ENCODE results near the gene PDX1. TPM values are rescaled to one million over a fixed set of nuclear protein-coding genes. Genes with fewer than 3 reads are reported as not detected.

Gene PDX1
- total RNA-seq, 2 experiments from 2014 or later = not detected

- POLR2A ChIA-PET = interaction anchor here (0.6 kb wide), 3 partner anchors 139 to 1249 kb away, joined by 3 to 6 read pairs (median 4); no protein-coding TSS in a partner anchor
- Histone ChIP-seq H3K4me1 (ENCODE audit: insufficient read depth, low read length, poor library complexity, severe bottlenecking) (no peaks in the 10 kb centered on the region), H3K79me2 (ENCODE audit: insufficient read depth, low read depth, low read length) (no peaks in the 10 kb centered on the region), H3K9me2 (ENCODE audit: insufficient read depth, low read length) (no peaks in the 10 kb centered on the region), H3K9me3 (ENCODE audit: low read length) (no peaks in the 10 kb centered on the region), H3K4me2 (ENCODE audit: low read length) (no peak overlapping the region), H4K20me1 (ENCODE audit: insufficient read depth, low read length) (no peaks in the 10 kb centered on the region), H3K27ac (ENCODE audit: low read depth, low read length, poor library complexity, severe bottlenecking) (no peak overlapping the region), H3K36me3 (ENCODE audit: insufficient read depth, low read length) (no peaks in the 10 kb centered on the region), H3K4me3 (ENCODE audit: low read depth, low read length, poor library complexity, severe bottlenecking) (no peak overlapping the region), H2AFZ (ENCODE audit: low read length) (no peak overlapping the region)
- CTCF ChIA-PET (ENCODE audit: unreplicated experiment) = interaction anchor here (1.3 kb wide), 1 partner anchor 65 kb away, joined by 3 read pairs; no protein-coding TSS in a partner anchor
- no TSS peak for BruUV-seq (replicated peaks)
- intact Hi-C loops (cut with micrococcal nuclease; ENCODE audit: unreplicated experiment) = no loop called here
- TF ChIP-seq EZH2phosphoT487 (IDR thresholded peaks at IDR 0.05; ENCODE audit: borderline replicate concordance, low read depth, low read length) (no peak), CTCF (conservative IDR thresholded peaks at IDR 0.05; ENCODE audit: low read length) (no peak)
- no peak for DNase-seq (ENCODE audit: low spot score)
Measured at GRCh38 chr13:27933580-27934328, 14.0 kb downstream of the PDX1 start.

GRCh38 chr13:27942972-27943371 lies 23.2 kb downstream of the PDX1 start:
- H3K4me1 ChIP-seq (ENCODE audit: insufficient read depth, low read length, poor library complexity, severe bottlenecking) = no peaks in the 10 kb centered on the region
- no peak for DNase-seq (ENCODE audit: low spot score)
- H3K9me3 ChIP-seq (ENCODE audit: low read length) = no peaks in the 10 kb centered on the region
- no peak overlapping the region for H3K4me3 ChIP-seq (ENCODE audit: low read depth, low read length, poor library complexity, severe bottlenecking)
- no peak overlapping the region for H3K27ac ChIP-seq (ENCODE audit: low read depth, low read length, poor library complexity, severe bottlenecking)
- H2AFZ ChIP-seq (ENCODE audit: low read length) = no peak overlapping the region
- H3K36me3 ChIP-seq (ENCODE audit: insufficient read depth, low read length) = no peaks in the 10 kb centered on the region
- no peak for TF ChIP-seq CTCF (conservative IDR thresholded peaks at IDR 0.05; ENCODE audit: low read length)
- no TSS peak for BruUV-seq (replicated peaks)
- no peaks in the 10 kb centered on the region for H4K20me1 ChIP-seq (ENCODE audit: insufficient read depth, low read length)
- H3K79me2 ChIP-seq (ENCODE audit: insufficient read depth, low read depth, low read length) = no peaks in the 10 kb centered on the region
- ChIA-PET POLR2A (no interaction called here), CTCF (ENCODE audit: unreplicated experiment) (no interaction called here)
- intact Hi-C loops (cut with micrococcal nuclease; ENCODE audit: unreplicated experiment) = no loop called here
- H3K9me2 ChIP-seq (ENCODE audit: insufficient read depth, low read length) = no peaks in the 10 kb centered on the region
- no peak overlapping the region for H3K4me2 ChIP-seq (ENCODE audit: low read length)
